Liver (tissue), 9 donors: ENCODE results near the gene BTNL8. TPM values are rescaled to one million over a fixed set of nuclear protein-coding genes. Genes with fewer than 3 reads are reported as not detected.

Experiments
- DNase-seq: peaks from one replicate; pipeline ENCODE4 v3.0.0-alpha.2; 2017; ENCODE audit warnings: low spot score
- H3K27ac ChIP-seq, 2 donors: one replicate each; pipeline ENCODE4 v1.7.0; 2013; ENCODE audit warnings: inconsistent platforms in 2 of 2, low read length in 2 of 2, control low read depth in 1 of 2, low read depth in 1 of 2, mild to moderate bottlenecking in 1 of 2
- H3K27me3 ChIP-seq, 4 donors: one replicate each; pipeline versions ENCODE4 v1.6.1 to v1.7.0; 2013; ENCODE audit warnings: low read length in 3 of 4, inconsistent platforms in 1 of 4, mild to moderate bottlenecking in 1 of 4, moderate library complexity in 1 of 4; ENCODE audit not compliant: control insufficient read depth in 4 of 4, insufficient read depth in 4 of 4
- H3K36me3 ChIP-seq, 4 donors: one replicate each; pipeline versions ENCODE4 v1.6.1 to v1.7.0; 2013; ENCODE audit warnings: low read length in 3 of 4, mild to moderate bottlenecking in 3 of 4, low read depth in 1 of 4, moderate library complexity in 1 of 4; ENCODE audit not compliant: control insufficient read depth in 4 of 4, insufficient read depth in 3 of 4
- H3K4me1 ChIP-seq, 4 donors: one replicate each; pipeline versions ENCODE4 v1.6.1 to v1.7.0; 2013; ENCODE audit warnings: low read length in 3 of 4, mild to moderate bottlenecking in 3 of 4, moderate library complexity in 1 of 4; ENCODE audit not compliant: control insufficient read depth in 4 of 4, insufficient read depth in 4 of 4
- H3K4me3 ChIP-seq, 3 donors: one replicate each; pipeline versions ENCODE4 v1.6.1 to v1.7.0; 2013; ENCODE audit warnings: low read length in 3 of 3, control low read depth in 1 of 3, low read depth in 1 of 3, mild to moderate bottlenecking in 1 of 3
- H3K9ac ChIP-seq, 2 donors: one replicate each; pipeline ENCODE4 v1.7.0; 2013; ENCODE audit warnings: low read length in 2 of 2, mild to moderate bottlenecking in 2 of 2, moderate library complexity in 2 of 2, control low read depth in 1 of 2, low read depth in 1 of 2
- H3K9me3 ChIP-seq, 4 donors: one replicate each; pipeline versions ENCODE4 v1.6.1 to v1.7.0; 2013; ENCODE audit warnings: low read length in 3 of 4; ENCODE audit not compliant: control insufficient read depth in 4 of 4
- ATF3 ChIP-seq: IDR thresholded peaks from 2 replicates; pipeline ENCODE4 v1.6.1; 2016; ENCODE audit warnings: antibody characterized with exemption
- CTCF ChIP-seq: fragments of 150-350 bp; IDR thresholded peaks from 2 replicates; pipeline ENCODE4 v1.5.1; 2017; ENCODE audit warnings: improper control_type of control experiment, low read depth, low read length; ENCODE audit not compliant: missing input control
- EGR1 ChIP-seq, 2 donors: IDR thresholded peaks; 2 replicates each; pipeline ENCODE4 v1.6.1; 2016 to 2018; ENCODE audit warnings: antibody characterized with exemption in 2 of 2, low read depth in 2 of 2
- FOXA1 ChIP-seq: IDR thresholded peaks from 2 replicates; pipeline ENCODE4 v1.6.1; 2016; ENCODE audit warnings: antibody characterized with exemption
- FOXA2 ChIP-seq: IDR thresholded peaks from 2 replicates; pipeline ENCODE4 v1.6.1; 2016; ENCODE audit warnings: antibody characterized with exemption
- GABPA ChIP-seq, 2 donors: IDR thresholded peaks in 1 of 2; conservative IDR thresholded peaks in 1 of 2; 2 replicates each; pipeline ENCODE4 v1.6.1; 2016; ENCODE audit warnings: antibody characterized with exemption in 2 of 2, mild to moderate bottlenecking in 1 of 2, moderate library complexity in 1 of 2
- HNF4A ChIP-seq, 2 donors: conservative IDR thresholded peaks; 2 replicates each; pipeline ENCODE4 v1.6.1; 2016; ENCODE audit warnings: antibody characterized with exemption in 2 of 2, mild to moderate bottlenecking in 2 of 2
- HNF4G ChIP-seq: IDR thresholded peaks from 2 replicates; pipeline ENCODE4 v1.6.1; 2016; ENCODE audit warnings: antibody characterized with exemption
- JUND ChIP-seq, 2 donors: IDR thresholded peaks; 2 replicates each; pipeline ENCODE4 v1.6.1; 2016; ENCODE audit warnings: antibody characterized with exemption in 2 of 2
- MAX ChIP-seq: IDR thresholded peaks from 2 replicates; pipeline ENCODE4 v1.6.1; 2016; ENCODE audit warnings: antibody characterized with exemption
- NR2F2 ChIP-seq: IDR thresholded peaks from 2 replicates; pipeline ENCODE4 v1.6.1; 2016; ENCODE audit warnings: antibody characterized with exemption
- RAD21 ChIP-seq, 2 donors: IDR thresholded peaks; 2 replicates each; pipeline ENCODE4 v1.6.1; 2016; ENCODE audit warnings: antibody characterized with exemption in 2 of 2, mild to moderate bottlenecking in 2 of 2
- REST ChIP-seq: IDR thresholded peaks from 2 replicates; pipeline ENCODE4 v1.6.1; 2016; ENCODE audit warnings: antibody characterized with exemption, mild to moderate bottlenecking
- RXRA ChIP-seq, 2 donors: IDR thresholded peaks; 2 replicates each; pipeline ENCODE4 v1.6.1; 2017 to 2018; ENCODE audit warnings: antibody characterized with exemption in 2 of 2, mild to moderate bottlenecking in 1 of 2
- SP1 ChIP-seq: IDR thresholded peaks from 2 replicates; pipeline ENCODE4 v1.6.1; 2018; ENCODE audit warnings: antibody characterized with exemption, mild to moderate bottlenecking
- TAF1 ChIP-seq: conservative IDR thresholded peaks from 2 replicates; pipeline ENCODE4 v1.6.1; 2016; ENCODE audit warnings: antibody characterized with exemption, mild to moderate bottlenecking
- YY1 ChIP-seq: IDR thresholded peaks from 2 replicates; pipeline ENCODE4 v1.6.1; 2016; ENCODE audit warnings: antibody characterized with exemption, mild to moderate bottlenecking
- ZBTB33 ChIP-seq: IDR thresholded peaks from 2 replicates; pipeline ENCODE4 v1.6.1; 2016; ENCODE audit warnings: antibody characterized with exemption
- WGBS: extraction: QIAGEN DNeasy Blood & Tissue Kit; methylation state at CpG from one replicate; pipeline ENCODE4 v1.1.7; 2013; 5-methylcytosine and 5-hydroxymethylcytosine counted together
- polyA plus RNA-seq, 2 donors: library from polyadenylated mRNA; stranded (reverse) in 1 of 2; unstranded in 1 of 2; fragments of 200-250 nt in 1 of 2; fragments of >200 nt in 1 of 2; fragmentation: Nextera tagmentation in 1 of 2; extraction: Ambion mirVana in 1 of 2; gene quantifications; one replicate each; pipeline versions ENCODE4 v1.2.1 to v1.2.3, GENCODE V29; 2013 to 2015
- total RNA-seq, 2 donors: library from RNA; depleted of rRNA; stranded (reverse); fragments of >200 nt; gene quantifications; one replicate each; pipeline ENCODE4 v1.2.3, GENCODE V29; 2014
- donor health status: healthy.
- donor health status: healthy.
- donor health status: healthy.
- donor health status: healthy.
- donor health status: healthy.

BTNL8 gene
- total and polyA plus RNA-seq, 4 donors: 0.14 to 0.67 (median 0.56) TPM

- Histone ChIP-seq H3K36me3 (peaks cover 6 to 44% (median 37%) of the 10 kb centered on the region in 4 donors), H3K9ac (no peak overlapping the region), H3K9me3 (peaks cover 19 to 30% (median 26%) of the 10 kb centered on the region in 4 donors), H3K27me3 (no peaks in the 10 kb centered on the region), H3K27ac (no peak overlapping the region), H3K4me1 (no peaks in the 10 kb centered on the region), H3K4me3 (no peak overlapping the region)
- WGBS: 96% methylated on average over 4 of the region's 4 CpGs
- DNase-seq: no peak
- TF ChIP-seq ZBTB33 (no peak), RAD21 (IDR thresholded peaks at IDR 0.05) (no peak), HNF4A (conservative IDR thresholded peaks at IDR 0.05) (no peak), EGR1 (IDR thresholded peaks at IDR 0.05; ENCODE audit: low read depth in 2 of 2) (no peak), FOXA2 (no peak), MAX (no peak), JUND (IDR thresholded peaks at IDR 0.05) (no peak), RXRA (IDR thresholded peaks at IDR 0.05) (no peak), HNF4G (no peak), ATF3 (no peak), SP1 (no peak), YY1 (no peak), REST (no peak), GABPA (IDR thresholded peaks at IDR 0.05 in 1 of 2, conservative IDR thresholded peaks at IDR 0.05 in 1 of 2) (no peak), NR2F2 (no peak), CTCF (no peak), TAF1 (no peak), FOXA1 (no peak)
Measured at GRCh38 chr5:180852495-180852894, 46.5 kb upstream of the BTNL8 start.
